ENCODE results near the gene FBXO47.
"Not testable (repeated sequence)": the region's sequence is repeated elsewhere in the genome, so short reads cannot be mapped to it uniquely, and the experiment has no call there.

FBXO47 gene

DNA sequence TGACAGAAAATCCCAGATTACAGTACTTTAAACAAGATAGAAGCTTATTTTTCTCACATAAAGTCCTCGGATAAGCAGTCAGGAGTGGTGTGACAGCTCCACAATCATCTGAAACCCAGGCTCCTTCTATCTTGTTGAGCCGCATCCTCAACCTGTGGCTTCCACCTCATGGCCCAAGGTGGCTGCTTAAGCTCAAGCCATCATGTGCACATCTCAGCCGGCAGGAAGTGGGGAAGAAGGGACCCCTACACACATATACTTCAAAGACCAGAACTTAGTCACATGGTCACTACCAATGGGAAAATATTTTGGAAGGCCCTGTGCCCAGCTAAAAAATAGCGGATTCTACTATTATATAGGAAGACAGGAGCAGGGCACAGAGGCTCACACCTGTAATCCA, 11.0 kb upstream of the FBXO47 start:
- DNase-seq, result no peak

DNA sequence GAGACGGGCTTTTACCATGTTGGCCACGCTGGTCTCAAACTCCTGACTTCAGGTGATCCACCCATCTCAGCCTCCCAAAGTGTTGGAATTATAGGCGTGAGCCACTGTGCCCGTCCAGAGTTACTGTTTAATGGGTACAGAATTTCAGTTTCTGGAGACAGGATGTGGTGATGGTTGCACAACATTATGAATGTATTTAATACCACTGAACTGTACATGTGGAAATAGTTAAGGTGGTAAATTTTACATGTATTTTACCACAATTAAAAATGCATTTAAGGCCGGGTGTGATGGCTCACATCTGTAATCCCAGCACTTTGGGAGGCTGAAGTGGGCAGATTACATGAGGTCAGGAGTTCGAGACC, 9.0 kb upstream of the FBXO47 start:
- DNase-seq, result not testable (repeated sequence)

DNA sequence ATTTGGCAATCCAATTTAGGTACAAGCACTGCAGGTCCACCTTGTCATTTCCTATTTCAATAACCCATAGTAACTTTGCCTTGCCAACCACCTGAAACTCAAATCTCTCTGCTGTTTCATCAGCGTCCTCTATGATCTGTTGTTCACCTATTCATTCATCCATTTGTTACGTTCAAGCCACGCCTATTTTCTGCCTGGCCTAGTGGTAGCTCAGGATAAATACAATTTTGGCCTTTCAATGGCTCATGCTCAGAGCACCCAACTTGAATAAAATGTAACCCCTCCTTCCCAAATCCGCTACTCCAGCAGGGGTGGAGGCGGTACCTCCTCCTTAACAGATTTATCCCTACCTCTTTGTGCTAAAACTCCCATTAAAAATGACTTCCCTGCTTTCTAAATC, 3.6 kb upstream of the FBXO47 start:
- DNase-seq, result no peak

DNA sequence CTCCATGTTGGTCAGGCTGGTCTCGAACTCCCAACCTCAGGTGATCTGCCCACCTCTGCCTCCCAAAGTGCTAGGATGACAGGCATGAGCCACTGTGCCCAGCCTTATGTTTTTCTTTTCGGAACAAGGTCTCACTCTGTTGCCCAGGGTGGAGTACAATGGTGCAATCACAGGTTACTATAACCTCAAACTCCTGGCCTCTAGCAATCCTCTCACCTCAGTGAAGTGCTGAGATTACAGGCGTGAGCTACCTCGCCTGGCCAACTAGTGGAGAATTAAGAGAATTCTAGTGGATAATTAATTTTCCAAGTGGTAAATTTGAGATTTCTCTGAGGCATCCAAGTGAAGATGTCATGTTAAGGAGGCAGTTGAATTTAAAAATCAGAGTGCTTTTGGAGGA, 2.9 kb upstream of the FBXO47 start:
- no peak for DNase-seq

DNA sequence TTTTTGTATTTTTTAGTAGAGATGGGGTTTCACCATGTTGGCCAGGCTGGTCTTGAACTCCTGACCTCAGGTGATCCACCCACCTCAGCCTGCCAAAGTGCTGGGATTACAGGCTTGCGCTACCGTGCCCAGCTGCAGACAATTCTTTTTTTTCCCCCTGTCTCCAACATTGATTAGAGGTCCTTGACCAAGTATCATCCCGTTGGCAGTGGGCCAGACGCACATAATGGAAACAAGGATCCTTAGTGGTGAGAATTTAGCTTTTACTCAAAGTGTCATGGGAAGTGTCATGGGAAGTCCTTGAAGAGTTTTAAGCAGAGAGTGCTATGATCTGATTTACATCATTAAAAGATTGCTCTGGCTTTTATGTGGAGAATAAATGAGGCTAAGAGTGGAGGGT, 2.1 kb upstream of the FBXO47 start:
- no peak for DNase-seq

DNA sequence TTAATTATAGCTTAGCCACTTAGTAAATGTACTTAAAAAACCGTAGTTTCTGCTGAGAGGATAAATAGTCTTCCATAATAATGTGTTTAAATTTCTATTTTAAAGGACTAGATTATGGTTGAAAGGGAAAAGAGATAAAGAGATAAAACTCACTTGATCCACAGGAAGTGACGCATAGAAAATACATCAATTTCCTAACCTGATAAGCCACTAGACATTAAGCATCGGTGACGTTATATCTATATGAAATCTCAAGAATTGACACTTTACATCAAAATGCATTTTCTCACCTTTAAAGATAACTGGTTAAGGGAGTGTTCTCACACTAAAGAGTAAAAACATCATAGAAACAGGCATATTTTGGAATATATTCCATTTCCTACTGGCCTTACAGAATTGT, 5.8 kb downstream of the FBXO47 start:
- no peak for DNase-seq

DNA sequence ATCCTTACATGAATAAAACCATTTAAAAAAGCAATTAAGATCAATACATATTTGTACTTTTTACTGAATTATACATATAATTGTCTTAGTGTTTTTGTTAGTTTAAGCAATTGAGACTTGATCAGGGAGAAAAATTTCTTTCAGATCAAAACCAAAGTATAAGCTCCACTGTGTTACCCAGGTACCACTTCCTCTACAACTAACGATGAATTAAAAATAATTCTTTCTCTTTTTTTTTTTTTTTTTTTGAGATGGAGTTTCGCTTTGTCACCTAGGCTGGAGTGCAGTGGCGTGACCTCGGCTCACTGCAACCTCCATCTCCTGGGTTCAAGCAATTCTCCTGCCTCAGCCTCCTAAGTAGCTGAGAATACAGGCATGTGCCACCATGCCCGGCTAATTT, 6.8 kb downstream of the FBXO47 start:
- DNase-seq, result no peak

DNA sequence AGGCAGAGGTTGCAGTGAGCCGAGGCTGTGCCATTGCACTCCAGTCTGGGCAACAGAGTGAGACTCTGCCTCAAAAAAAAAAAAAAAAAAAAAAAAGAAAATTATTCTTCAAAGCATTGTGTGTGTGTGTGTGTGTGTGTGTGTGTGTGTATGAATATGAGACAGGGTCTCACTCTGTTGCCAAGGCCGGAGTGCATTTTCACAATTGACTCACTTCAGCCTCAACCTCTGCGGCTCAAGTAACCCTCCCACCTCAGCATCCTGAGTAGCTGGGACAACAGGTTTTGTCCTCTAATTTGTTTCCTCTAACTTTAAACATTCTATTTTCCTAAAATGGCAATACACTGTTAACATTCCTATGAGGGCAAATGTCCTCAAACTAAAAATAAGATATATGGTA, 7.7 kb downstream of the FBXO47 start:
- no peak for DNase-seq

DNA sequence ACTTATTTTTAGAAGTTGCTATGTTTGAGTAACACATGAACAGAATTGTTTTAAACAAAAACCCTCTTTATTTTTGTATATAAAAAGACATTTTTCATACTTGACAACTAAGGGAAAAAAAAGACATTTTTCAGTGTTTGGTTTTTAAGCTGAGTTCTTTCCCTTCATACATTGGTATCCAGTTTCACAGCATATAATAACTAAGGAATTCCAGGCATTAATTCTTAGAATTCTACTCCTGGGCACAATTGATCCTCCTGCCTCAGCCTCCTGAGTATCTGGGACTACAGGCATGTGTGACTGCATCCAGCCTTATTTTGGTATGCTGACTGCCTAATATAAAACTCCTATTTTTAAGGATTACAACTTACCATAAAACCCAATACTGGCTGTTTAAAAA, 8.4 kb downstream of the FBXO47 start:
- no peak for DNase-seq

DNA sequence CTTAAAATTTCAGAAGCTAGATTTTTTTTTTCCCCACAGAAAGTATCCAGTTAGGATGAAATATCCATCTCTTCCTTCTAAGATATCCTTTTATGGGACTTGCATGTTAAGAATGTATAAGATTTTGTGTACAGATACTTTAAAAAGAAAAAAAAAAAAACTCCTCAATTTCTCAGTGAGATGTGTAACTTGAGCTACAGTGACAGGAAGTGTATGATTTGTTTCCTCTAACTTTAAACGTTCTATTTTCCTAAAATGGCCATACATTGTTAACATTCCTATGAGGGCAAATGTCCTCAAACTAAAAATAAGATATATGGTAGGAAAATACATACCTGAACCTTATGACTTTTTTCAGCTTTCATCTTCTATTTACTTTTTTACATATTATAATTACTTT, 8.9 kb downstream of the FBXO47 start:
- no peak for DNase-seq

DNA sequence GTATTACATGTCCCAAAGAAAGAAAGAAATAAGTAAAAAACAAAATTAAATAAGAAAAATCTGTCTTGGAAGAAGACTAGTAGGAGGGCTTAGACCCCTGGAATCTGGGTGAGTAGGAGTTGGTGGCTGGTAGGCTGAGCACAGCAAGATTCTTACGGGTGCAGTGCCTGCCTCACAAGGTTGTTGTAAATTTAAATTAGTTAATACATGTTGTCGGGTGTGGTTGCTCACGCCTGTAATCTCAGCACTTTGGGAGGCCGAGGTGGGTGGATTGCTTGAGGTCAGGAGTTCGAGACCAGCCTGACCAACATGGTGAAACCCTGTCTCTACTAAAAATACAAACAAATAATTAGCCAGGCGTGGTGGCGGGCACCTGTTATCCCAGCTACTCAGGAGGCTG, 13.4 kb downstream of the FBXO47 start:
- not testable (repeated sequence) for DNase-seq

DNA sequence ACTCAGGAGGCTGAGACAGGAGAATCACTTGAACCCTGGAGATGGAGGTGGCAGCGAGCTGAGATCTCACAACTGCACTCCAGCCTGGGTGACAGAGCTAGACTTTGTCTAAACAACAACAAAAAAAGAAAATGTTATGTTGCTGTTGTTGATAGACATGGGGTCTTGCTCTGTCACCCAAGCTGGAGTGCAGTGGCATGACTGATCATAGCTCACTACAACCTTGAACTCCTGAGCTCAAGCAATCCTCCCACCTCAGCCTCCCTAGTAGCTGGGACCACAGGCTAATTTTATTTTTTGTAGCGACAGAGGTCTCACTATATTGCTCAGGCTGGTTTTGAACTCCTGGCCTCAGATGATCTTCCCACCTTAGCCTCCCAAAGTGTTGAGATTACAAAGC, 20.0 kb downstream of the FBXO47 start:
- no peak for DNase-seq

DNA sequence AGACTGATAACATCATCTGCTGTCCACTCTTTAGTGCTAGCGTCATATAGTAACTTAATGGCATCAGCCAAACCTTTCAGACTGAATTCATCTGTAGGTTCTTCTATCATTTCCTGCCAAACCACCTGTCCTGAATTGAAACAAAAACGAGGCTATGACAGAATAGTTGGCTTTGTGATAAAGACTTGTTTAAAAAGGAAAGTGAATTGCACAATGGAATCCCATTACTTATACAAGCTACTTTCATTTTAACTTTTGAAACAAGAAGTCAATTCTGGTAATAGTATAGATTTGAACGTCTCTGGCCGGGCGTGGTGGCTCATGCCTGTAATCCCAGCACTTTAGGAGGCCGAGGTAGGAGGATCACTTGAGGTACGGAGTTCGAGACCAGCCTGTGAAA, 23.6 kb downstream of the FBXO47 start:
- DNase-seq, result no peak

DNA sequence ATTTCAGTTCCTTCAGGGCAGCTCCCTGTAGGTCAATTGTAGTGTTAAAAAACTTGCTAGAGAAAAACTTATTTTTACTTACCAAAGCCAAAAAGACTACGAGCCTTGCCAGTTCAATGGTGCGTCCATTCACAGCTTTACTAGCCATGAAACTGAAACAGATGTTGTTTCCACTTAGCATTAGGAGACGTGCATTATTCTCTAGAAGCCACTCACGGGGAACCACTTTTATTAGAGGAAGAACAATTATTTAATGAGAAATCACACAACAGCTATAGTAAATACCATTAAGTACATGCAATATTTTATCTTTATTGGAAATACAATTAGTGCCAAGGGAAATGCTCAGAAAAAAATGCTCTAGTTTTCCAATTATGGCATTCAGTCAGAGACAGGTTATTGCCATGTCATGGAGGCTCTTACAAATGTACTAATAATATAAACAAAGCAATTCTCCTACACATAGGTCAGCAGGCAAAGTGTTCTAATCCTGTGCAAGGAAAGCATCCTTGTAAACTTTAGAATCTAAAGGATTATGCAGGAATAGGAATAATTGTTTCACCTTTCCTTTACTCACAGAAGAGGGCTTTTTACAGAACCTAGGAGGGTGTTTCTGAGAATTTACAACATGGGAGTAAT, 24.4 kb downstream of the FBXO47 start:
- no peak for DNase-seq

DNA sequence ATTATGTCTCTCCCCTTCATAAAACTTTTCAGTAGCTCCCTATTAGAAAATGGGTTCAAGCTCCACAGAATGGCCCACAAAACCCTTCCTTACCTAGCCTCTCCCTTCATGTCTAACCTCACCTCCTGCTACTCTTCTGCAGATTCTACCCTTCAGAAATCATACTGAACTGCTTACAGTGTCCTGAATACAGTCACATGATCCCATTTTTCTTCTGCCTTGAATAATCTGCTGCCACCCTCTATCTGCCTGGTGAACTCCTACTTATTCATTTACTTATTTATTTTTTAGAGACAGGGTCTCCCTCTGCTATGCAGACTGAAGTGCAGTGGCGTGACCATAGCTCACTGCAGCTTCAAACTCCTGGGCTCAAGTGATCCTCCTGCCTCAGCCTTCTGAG, 26.8 kb downstream of the FBXO47 start:
- no peak for DNase-seq

DNA sequence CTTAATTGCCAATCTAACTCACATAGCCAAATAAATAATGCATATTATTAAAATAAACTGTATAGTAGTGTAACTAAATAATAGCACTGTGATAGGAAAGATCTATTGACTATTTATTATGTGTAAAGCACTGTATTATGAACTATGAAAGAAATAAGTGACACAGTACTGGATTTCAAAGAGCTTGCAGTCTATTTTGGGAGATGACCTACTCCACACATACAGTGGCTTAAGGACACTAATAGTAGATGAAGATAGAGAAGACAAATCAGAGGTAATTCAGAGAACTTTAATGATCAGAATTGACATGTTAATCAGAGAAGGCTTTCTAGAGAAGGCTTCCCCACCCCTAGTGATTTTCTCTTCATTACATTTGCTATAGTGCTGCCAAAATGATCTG, 27.2 kb downstream of the FBXO47 start:
- no peak for DNase-seq

DNA sequence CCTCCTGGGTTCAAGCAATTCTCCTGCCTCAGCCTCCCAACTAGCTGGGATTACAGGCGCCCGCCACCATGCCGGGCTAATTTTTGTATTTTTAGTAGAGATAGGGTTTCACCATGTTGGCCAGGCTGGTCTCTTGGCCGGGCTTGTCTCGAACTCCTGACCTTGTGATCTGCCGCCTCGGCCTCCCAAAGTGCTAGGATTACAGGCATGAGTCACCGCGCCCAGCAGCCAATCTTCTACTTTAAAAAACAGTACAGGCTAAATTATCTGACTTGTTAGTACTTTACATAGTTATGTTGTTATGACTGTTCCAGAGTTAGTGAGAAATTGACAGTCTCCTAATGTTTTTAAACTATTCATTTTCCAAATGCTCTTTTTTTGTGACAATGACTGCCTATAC, 33.2 kb downstream of the FBXO47 start:
- DNase-seq, result not testable (repeated sequence)

DNA sequence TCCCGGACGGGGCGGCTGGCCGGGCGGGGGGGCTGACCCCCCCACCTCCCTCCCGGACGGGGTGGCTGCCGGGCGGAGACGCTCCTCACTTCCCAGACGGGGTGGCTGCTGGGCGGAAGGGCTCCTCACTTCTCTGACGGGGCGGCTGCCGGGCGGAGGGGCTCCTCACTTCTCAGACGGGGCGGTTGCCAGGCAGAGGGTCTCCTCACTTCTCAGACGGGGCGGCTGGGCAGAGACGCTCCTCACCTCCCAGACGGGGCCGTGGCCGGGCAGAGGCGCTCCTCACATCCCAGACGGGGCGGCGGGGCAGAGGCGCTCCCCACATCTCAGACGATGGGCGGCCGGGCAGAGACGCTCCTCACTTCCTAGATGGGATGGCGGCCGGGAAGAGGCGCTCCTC, 36.4 kb downstream of the FBXO47 start:
- not testable (repeated sequence) for DNase-seq

DNA sequence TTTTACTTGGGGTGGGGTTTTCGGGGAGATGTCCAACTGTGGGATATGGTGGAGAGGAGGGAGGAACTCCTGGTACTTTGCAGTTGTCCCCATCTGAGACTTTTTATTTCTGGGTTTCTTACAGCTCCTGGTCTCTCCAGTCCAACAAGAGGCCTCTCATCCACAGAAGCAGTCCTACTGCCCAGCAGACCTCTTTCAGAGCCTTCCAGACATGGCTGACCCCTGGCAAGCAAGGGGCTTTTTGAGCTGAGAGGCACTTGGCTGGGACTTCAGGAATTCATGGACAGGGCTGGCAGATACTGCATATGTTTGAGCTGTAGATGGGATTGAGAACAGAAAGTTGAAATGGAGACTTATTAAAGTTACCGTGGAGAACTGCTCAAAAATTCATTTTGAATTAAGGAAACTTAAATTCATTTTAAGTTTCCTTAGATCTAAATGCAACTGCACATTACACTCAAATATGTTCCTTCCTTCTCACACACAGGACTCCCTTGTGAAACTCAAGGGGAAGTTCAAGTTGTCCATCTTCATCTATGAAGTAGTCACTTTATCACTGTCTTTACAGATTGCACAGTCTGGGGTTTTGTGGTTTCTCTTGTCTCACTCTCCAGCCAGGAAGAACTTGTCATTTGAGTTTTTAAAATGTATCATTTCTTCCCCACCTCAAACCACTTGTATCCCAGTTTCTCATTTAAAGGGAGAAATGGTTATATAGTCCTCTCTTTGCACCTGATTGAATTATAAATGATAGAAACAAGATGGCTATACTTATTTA, 40.7 kb downstream of the FBXO47 start:
- DNase-seq, result no peak

DNA sequence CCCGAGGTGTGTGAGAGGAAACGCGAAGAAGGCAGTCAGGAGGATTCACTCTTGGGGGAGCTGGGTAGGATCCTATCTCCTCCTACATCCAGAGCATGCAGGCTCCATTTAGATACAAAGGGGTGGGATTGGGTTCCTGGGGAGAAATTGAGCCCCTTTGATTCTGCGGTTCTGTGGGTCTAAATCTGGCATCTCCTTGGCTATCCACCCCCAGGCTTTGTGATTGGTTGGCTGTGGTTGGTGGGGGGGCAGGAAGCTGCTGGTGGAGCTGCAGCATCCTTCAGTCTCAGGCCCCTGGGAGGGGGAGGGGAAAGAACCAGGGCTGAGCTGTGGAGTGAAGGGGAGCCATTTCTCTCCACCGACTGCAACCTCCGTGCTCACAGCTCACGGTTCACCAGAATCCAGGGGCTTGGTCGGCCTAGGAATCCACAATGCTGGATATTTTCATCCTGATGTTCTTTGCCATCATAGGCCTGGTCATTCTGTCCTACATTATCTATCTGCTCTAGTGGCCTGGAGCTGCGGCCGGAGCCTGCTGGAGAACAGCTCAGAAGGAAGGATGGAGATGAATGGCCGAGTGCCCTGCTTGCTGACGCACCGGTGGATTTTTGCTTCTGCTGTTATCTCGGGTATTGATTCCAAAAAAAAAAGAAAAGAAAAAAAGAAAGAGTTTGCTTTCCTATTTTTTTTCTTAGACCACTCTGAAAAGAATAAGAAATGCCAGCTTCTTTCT, 41.8 kb downstream of the FBXO47 start, which contains the start of gene LASP1NB:
Gene LASP1NB (plus strand): TSS at position 352 of the 733 bp plus-strand sequence.
- DNase-seq, result no peak

DNA sequence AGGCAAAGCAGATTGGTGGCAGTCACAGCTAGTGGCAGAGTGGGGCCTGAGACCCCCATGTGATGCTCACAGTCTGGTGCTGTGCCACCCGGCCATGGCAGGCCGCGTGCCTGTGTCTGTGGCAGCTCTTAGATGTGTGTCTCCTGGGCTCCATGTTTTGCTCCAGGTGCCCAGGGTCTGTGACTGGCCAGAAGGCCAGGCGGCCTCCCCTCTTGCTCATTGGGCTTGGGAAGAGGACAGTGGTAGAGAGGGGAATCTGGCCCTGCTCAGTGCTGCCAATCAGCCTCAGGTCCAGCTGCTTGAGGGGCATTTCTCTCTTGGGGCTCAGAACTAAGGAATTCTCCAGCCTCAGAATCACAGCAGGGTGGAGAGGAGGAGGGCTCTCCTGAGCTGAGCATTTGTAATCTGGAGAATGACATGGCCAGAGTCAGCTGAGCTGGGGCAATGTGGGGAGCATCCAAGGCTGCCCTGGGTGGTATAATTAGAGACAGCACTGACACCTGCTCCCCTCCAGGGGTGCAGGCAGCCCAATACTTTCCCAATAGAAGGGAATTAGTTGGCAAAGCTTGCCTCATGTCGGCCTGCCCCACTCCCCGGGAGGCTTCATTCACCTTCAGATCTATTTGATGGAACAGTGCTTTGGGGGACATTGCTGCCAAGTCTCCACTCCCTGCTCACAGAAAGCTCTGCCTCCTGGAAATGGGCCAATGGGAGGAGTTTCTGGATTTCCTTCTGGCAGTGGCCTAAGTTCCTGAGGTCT, 44.5 kb downstream of the FBXO47 start:
- DNase-seq, result no peak

DNA sequence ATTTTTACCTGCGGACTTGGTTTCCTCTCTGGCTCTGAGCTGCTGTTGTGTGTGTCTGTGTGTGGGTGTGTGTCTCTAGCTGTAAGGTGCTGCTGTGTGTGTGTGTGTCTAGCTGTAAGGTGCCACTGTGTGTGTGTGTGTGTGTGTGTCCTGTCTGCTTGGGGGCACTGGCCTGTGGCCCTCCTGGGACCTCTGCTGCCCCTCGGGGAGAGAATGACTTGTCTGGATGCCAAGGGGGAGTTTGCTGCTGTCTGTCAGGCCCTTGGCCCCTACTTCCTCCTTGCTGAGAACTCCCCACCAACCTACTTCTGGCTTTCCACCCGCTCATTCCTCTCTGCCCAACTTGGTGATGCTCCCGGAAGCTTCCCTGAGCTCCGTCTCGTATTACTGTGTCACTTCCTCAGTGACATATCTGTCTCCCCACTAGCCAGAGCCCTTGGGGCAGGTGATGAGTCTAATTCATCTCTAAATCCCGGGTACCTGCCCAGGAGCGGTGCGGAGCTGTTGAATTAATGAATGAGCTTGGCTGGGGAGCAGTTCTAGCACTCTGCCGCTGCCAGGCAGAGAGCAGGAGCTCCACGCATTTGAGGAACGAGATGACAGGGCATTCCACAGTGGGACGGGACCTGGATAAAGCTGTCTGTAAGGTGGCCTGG, 45.3 kb downstream of the FBXO47 start:
- DNase-seq, result no peak
